ENCODE results near the gene MTCL1.

DNA sequence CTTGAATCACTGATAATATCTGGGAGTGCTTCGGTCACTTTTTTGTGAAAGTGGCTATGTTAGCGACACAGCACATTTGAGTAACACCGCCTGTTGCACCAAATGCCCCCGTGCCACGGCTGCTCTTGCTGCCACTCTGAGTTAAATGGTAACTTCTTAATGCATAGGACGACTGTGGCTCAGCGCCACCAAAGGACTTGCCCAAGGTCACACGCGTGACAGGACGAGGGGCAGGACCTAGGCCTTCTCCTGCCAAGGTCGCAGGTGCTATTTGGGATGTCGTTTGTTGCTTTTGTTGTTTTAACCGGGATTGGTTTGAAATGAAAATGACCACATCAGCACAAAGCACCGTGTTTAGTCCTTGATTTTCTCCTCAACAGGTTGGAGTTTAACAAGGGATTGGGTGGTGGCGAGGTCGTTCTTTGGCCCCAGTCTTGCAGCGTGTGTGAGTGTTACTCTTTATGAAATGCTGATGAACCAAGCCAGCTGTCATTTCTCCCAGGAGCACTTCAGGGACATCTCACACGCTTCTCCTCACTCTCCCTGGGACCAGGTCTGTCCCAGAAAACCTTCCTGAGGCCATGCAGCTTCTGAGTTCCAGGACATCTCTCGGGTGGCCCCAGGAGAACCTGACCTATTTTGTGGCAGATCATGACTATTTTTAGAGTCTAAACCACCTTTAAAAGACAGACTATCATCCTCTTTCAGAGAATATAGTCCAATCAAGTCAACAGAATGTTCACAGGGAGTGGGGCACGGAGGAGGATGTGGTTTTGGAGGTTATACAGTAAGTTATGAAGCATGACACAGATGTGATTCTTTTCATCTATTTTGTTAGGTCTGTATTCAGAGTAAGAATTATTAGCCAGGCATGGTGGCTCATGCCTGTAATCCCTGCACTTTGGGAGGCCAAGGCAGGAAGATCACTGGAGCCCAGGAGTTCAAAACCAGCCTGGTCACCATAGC lies 49.9 kb downstream of the MTCL1 start:
- TF ChIP-seq YY1 (IDR thresholded peaks at IDR 0.05; ENCODE audit: insufficient read depth, insufficient read length) (no peak), ZNF274 (IDR thresholded peaks at IDR 0.05; ENCODE audit: low read depth, low read length) (no peak)

Data from NT2/D1 (cell line).